ENCODE results near the gene ZYX. TPM values are rescaled to one million over a fixed set of nuclear protein-coding genes. Genes with fewer than 3 reads are reported as not detected.

Gene ZYX
- polyA plus RNA-seq, 1 of the 3 experiments (the other 2 are of a cell fraction): 271 TPM

DNA sequence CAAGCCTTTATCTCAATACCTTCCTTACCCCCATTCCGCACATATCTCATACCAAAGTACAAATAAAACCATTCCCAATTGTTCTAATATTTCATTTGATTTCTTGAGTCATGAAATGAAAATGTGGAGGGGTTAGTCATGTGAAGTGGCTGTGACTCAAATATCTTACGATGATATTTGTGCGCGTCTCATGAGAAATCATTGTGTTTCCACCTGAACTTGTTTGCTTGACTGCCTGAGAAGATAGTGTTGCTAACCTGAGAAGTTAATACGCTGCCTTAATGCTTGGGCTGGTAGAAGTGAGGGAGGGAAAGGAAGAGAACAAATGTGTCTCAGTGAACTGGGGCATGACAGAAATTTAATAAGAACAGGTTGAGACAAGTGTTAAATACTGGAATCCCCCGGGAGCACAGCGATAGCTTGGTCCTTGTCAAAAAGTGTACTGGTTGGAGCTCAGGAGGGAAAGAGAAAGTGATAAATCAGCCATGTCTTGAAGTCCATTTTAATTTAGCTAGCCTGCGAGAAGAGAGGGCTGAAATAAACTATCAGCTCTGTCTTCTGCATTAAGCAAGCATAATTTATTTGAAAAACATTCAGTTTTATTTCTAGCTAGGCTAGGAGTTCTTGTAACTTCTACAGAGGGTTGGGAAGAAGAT lies 34.7 kb downstream of the ZYX start:
- TF ChIP-seq JUND (IDR thresholded peaks at IDR 0.05): peak; percentile 46
- TF ChIP-seq EZH2phosphoT487 (IDR thresholded peaks at IDR 0.05; ENCODE audit: borderline replicate concordance, low read depth): no peak
- peak; percentile 51 for TF ChIP-seq TCF12 (IDR thresholded peaks at IDR 0.05)
- TF ChIP-seq, protein P1, sequence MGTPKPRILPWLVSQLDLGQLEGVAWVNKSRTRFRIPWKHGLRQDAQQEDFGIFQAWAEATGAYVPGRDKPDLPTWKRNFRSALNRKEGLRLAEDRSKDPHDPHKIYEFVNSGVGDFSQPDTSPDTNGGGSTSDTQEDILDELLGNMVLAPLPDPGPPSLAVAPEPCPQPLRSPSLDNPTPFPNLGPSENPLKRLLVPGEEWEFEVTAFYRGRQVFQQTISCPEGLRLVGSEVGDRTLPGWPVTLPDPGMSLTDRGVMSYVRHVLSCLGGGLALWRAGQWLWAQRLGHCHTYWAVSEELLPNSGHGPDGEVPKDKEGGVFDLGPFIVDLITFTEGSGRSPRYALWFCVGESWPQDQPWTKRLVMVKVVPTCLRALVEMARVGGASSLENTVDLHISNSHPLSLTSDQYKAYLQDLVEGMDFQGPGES (IDR thresholded peaks at IDR 0.05; ENCODE audit: low read depth, low read length): no peak
- no peak for TF ChIP-seq NRF1 (IDR thresholded peaks at IDR 0.05; ENCODE audit: low read depth, low read length)
- TF ChIP-seq, protein P2, sequence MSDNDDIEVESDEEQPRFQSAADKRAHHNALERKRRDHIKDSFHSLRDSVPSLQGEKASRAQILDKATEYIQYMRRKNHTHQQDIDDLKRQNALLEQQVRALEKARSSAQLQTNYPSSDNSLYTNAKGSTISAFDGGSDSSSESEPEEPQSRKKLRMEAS (IDR thresholded peaks at IDR 0.05; ENCODE audit: low read depth): peak; percentile 5; the same call in 1 of the 2 replicates
- peak; percentile 78; the same call in 1 of the 2 replicates for TF ChIP-seq FOSL2 (IDR thresholded peaks at IDR 0.05; ENCODE audit: borderline replicate concordance, low read depth)
- no peak for TF ChIP-seq CHD2 (IDR thresholded peaks at IDR 0.05; ENCODE audit: low read length, partially characterized antibody)
- TF ChIP-seq ELF1 (IDR thresholded peaks at IDR 0.05): no peak
- TF ChIP-seq RXRA (IDR thresholded peaks at IDR 0.05; ENCODE audit: borderline replicate concordance, low read depth): no peak
- TF ChIP-seq EP300 (IDR thresholded peaks at IDR 0.05; ENCODE audit: borderline replicate concordance in 1 of 2, low read depth in 1 of 2, low read length in 1 of 2): peak in 1 of 2 experiments; percentile 22; a peak in 1 of 4 replicates
- TF ChIP-seq TAF1 (IDR thresholded peaks at IDR 0.05; ENCODE audit: borderline replicate concordance, low read depth, low read length): no peak
- TF ChIP-seq, protein P3, sequence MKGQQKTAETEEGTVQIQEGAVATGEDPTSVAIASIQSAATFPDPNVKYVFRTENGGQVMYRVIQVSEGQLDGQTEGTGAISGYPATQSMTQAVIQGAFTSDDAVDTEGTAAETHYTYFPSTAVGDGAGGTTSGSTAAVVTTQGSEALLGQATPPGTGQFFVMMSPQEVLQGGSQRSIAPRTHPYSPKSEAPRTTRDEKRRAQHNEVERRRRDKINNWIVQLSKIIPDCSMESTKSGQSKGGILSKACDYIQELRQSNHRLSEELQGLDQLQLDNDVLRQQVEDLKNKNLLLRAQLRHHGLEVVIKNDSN (IDR thresholded peaks at IDR 0.05; ENCODE audit: borderline replicate concordance, low read depth): peak; percentile 16; the same call in 1 of the 2 replicates
- TF ChIP-seq GATA2 (CRISPR knock-in tag; IDR thresholded peaks at IDR 0.05): no peak
- Histone ChIP-seq H3K4me2 (peak overlapping the region; percentile 32), H2AFZ (ENCODE audit: low read depth) (peak overlapping the region; percentile 2; the same call in 1 of the 2 replicates), H3K79me2 (ENCODE audit: insufficient read depth) (no peaks in the 10 kb centered on the region), H3K27ac (ENCODE audit: low read depth in 2 of 2, low read length in 1 of 2) (peak overlapping the region; percentile 53 to 76; a peak in 3 of 4 replicates), H3K4me3 (ENCODE audit: low read depth in 2 of 2, low read length in 1 of 2) (no peak overlapping the region), H4K20me1 (ENCODE audit: insufficient read depth) (no peaks in the 10 kb centered on the region), H3K9ac (peak overlapping the region; percentile 7; the same call in 1 of the 2 replicates), H3K9me2 (no peaks in the 10 kb centered on the region), H3K27me3 (ENCODE audit: insufficient read depth) (no peaks in the 10 kb centered on the region), H3K4me1 (ENCODE audit: control insufficient read depth in 1 of 2, insufficient read depth in 2 of 2, low read depth in 1 of 2, low read length in 1 of 2) (peaks cover 0 to 12% of the 10 kb centered on the region in 2 experiments; a peak in 2 of 4 replicates), H3K36me3 (replicated peaks in 1 of 2; ENCODE audit: control insufficient read depth in 1 of 2, insufficient read depth in 2 of 2, low read length in 1 of 2) (no peaks in the 10 kb centered on the region), H3K9me3 (no peaks in the 10 kb centered on the region), H3F3A (replicated peaks; ENCODE audit: insufficient read depth) (peaks cover 9% of the 10 kb centered on the region)
- ChIA-PET POLR2A (no interaction called here), CTCF (interaction anchor here (0.6 to 5.8 kb wide), 27 partner anchors 9 to 225 kb away, joined by 3 to 125 read pairs (median 5); partner anchors contain the start of genes GSTK1 and ZYX)
- 49% methylated on average over 8 of the region's 8 CpGs for WGBS (ENCODE audit: low lambda C conversion rate)
- no peak for DNase-seq
